HG03066 (cell line): Measurements from ENCODE around the gene TRIP12.
"Not testable (repeated sequence)": the region's sequence is repeated elsewhere in the genome, so short reads cannot be mapped to it uniquely, and the experiment has no call there.

Experiments
- ATAC-seq: cut with Tn5 transposase; IDR thresholded peaks from one replicate; pipeline ENCODE4 v1.9.1; 2021; ENCODE audit warnings: low read depth; ENCODE audit not compliant: unreplicated experiment

The TRIP12 gene

GRCh38 chr2:229728370-229728769, 193.4 kb downstream of the TRIP12 start:
- no peak for ATAC-seq

- no peak for ATAC-seq
Measured at GRCh38 chr2:229726643-229727042, 195.2 kb downstream of the TRIP12 start.

GRCh38 chr2:229725716-229726574, 195.9 kb downstream of the TRIP12 start:
- no peak for ATAC-seq

DNA sequence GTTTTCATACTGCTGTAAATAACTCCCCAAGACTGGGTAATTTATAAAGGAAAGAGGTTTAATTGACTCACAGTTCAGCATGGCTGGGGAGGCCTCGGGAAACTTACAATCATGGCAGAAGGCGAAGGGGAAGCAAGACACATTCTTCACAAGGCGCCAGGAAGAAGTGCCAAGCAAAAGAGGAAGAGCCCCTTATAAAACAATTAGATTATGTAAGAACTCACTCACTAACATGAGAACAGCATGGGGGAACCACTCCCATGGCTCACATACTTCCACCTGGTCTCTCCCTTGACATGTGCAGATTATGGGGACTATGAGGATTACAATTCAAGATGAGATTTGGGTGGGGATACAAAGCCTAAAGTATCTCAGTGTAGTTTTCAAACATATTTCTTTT, 198.6 kb downstream of the TRIP12 start:
- not testable (repeated sequence) for ATAC-seq

GRCh38 chr2:229719926-229720647, 201.7 kb downstream of the TRIP12 start:
- no peak for ATAC-seq

GRCh38 chr2:229718057-229718456, 203.8 kb downstream of the TRIP12 start:
- no peak for ATAC-seq

GRCh38 chr2:229715895-229716507, 205.8 kb downstream of the TRIP12 start:
- no peak for ATAC-seq

- ATAC-seq = no peak
Measured at GRCh38 chr2:229714736-229715541, 206.9 kb downstream of the TRIP12 start.

DNA sequence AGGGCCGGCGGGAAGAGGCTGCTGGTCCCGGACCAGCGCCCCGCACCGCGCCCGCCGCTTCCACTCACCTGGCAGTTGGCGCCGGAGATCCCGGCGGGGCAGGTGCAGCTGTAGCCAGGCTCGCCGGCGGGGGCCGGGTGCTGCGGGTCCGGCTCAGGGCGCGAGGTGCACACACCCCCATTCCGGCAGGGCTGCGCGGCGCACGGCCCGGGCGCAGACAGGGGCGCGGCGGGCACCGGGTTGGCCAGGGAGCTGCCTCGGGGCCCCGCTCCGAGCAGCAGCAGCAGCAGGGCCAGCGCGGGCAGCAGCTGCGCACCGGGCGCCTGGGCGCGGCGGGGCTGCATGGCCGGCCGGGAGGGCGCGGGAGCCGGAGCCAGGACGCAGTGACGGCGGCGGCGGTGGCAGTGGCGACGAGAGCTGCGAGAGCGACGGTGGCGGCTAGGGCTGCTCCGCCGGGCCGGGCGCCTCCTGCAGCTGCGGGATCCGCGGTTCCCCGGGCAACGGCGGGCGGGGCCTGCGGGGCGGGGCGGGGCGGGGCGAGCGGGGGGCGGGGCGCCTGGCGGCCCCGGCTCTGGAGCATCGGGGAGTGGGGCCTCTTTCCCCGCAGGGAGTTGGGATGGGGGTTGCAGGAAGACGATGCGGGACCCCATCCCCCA, 207.6 kb downstream of the TRIP12 start, which contains the start of gene DNER:
TSS of gene DNER (minus strand) at position 476 of the 656 bp plus-strand sequence. CDS start at position 344, 132 bp downstream.
- no peak for ATAC-seq
